B cell (primary cell): ENCODE measurements around the gene ATP5MC2. TPM values are rescaled to one million over a fixed set of nuclear protein-coding genes. Genes with fewer than 3 reads are reported as not detected.

Experiments used
- ATAC-seq: fragments of 200-7000 bp; cut with Tn5 transposase; one replicate; pipeline ENCODE4 v1.10.0; 2021; ENCODE audit warnings: low read depth, mild to moderate bottlenecking, moderate number of reproducible peaks, moderate library complexity
- CTCF ChIA-PET: fragments of 350-600 bp; sonication (Branson Sonifier 250); formaldehyde crosslinking; loops from one replicate; lab custom pipeline; 2021; ENCODE audit warnings: antibody characterized with exemption, inconsistent platforms; lab: Charles Lee
- POLR2A ChIA-PET: fragments of 350-600 bp; sonication (Branson Sonifier 250); formaldehyde crosslinking; loops from one replicate; lab custom pipeline; 2021; ENCODE audit warnings: antibody characterized with exemption; lab: Charles Lee
- DNase-seq: peaks from one replicate; pipeline ENCODE4 v3.0.0; 2013
- H2AFZ ChIP-seq: 2 replicates; pipeline ENCODE4 v1.6.1; 2012; ENCODE audit warnings: mild to moderate bottlenecking, low read depth, low read length; ENCODE audit not compliant: insufficient read depth, poor library complexity, severe bottlenecking
- H3K27ac ChIP-seq, 2 donors: 1 replicate in 1 of 2; 2 replicates in 1 of 2; pipeline ENCODE4 v1.5.1; 2012 to 2013; ENCODE audit warnings: low read length in 2 of 2, mild to moderate bottlenecking in 2 of 2, moderate library complexity in 1 of 2
- H3K27me3 ChIP-seq, 4 experiments: fragments of 200-600 bp in 1 of 4; sonication (generic) in 1 of 4; replicated peaks in 1 of 4; 1 replicate in 2 of 4; 2 replicates in 2 of 4; pipeline versions ENCODE4 v1.6.1 to v1.7.0; 2013 to 2016; ENCODE audit warnings: low read length in 3 of 4, mild to moderate bottlenecking in 2 of 4, mixed read lengths in 1 of 4, moderate library complexity in 1 of 4; ENCODE audit not compliant: insufficient read depth in 4 of 4, control insufficient read depth in 3 of 4; ENCODE audit errors: control extremely low read depth in 1 of 4
- H3K36me3 ChIP-seq, 2 experiments: replicated peaks in 1 of 2; 1 replicate in 1 of 2; 2 replicates in 1 of 2; pipeline versions ENCODE4 v1.6.1 to v1.7.1; 2013; ENCODE audit warnings: low read length in 1 of 2; ENCODE audit not compliant: insufficient read depth in 2 of 2, control insufficient read depth in 1 of 2; ENCODE audit errors: control extremely low read depth in 1 of 2, extremely low read depth in 1 of 2
- H3K4me1 ChIP-seq, 2 donors: fragments of 200-600 bp in 1 of 2; sonication (generic) in 1 of 2; 1 replicate in 1 of 2; 2 replicates in 1 of 2; pipeline versions ENCODE4 v1.5.1 to v1.6.1; 2013 to 2017; ENCODE audit warnings: low read length in 2 of 2; ENCODE audit not compliant: control insufficient read depth in 2 of 2, insufficient read depth in 2 of 2
- H3K4me2 ChIP-seq: replicated peaks from 2 replicates; pipeline ENCODE3; 2012; ENCODE audit warnings: mild to moderate bottlenecking, low read depth, low read length; ENCODE audit not compliant: poor library complexity, severe bottlenecking
- H3K4me3 ChIP-seq, 5 experiments: fragments of 200-600 bp in 1 of 5; sonication (generic) in 1 of 5; 1 replicate in 3 of 5; 2 replicates in 2 of 5; pipeline versions ENCODE4 v1.5.1 to v1.7.0; 2011 to 2016; ENCODE audit warnings: low read length in 4 of 5, mild to moderate bottlenecking in 4 of 5, low read depth in 2 of 5, control low read depth in 1 of 5, moderate library complexity in 1 of 5; ENCODE audit not compliant: insufficient read depth in 1 of 5; ENCODE audit errors: control extremely low read depth in 1 of 5, extremely low read depth in 1 of 5
- H3K79me2 ChIP-seq: fragments of 200-600 bp; sonication (generic); one replicate; pipeline ENCODE4 v1.6.0; 2016; ENCODE audit warnings: low read length; ENCODE audit not compliant: control insufficient read depth, insufficient read depth
- H3K9ac ChIP-seq: fragments of 200-600 bp; sonication (generic); 2 replicates; pipeline ENCODE4 v1.6.1; 2017; ENCODE audit warnings: mild to moderate bottlenecking, low read length, moderate library complexity
- H3K9me3 ChIP-seq, 3 donors: one replicate each; pipeline versions ENCODE4 v1.6.1 to v1.7.1; 2013; ENCODE audit warnings: low read length in 2 of 3; ENCODE audit not compliant: control insufficient read depth in 2 of 3, insufficient read depth in 1 of 3; ENCODE audit errors: control extremely low read depth in 1 of 3
- H4K20me1 ChIP-seq: 2 replicates; pipeline ENCODE4 v1.6.0; 2012; ENCODE audit warnings: mild to moderate bottlenecking, low read length; ENCODE audit not compliant: insufficient read depth, control insufficient read depth, poor library complexity, severe bottlenecking
- H3K27ac Mint-ChIP-seq: one replicate; pipeline ENCODE4 v1.8.0; 2021; ENCODE audit warnings: mixed read lengths
- H3K27me3 Mint-ChIP-seq: one replicate; pipeline ENCODE4 v1.8.0; 2021; ENCODE audit warnings: mixed read lengths
- H3K4me1 Mint-ChIP-seq: one replicate; pipeline ENCODE4 v1.8.0; 2021; ENCODE audit warnings: mixed read lengths
- H3K4me3 Mint-ChIP-seq: one replicate; pipeline ENCODE4 v1.8.0; 2021; ENCODE audit warnings: mixed read lengths
- H3K9me3 Mint-ChIP-seq: one replicate; pipeline ENCODE4 v1.8.0; 2022; ENCODE audit warnings: mixed read lengths; ENCODE audit not compliant: insufficient read depth
- CTCF ChIP-seq: fragments of 200-600 bp; IDR thresholded peaks from one replicate; pipeline ENCODE4 v1.8.0; 2022; ENCODE audit warnings: antibody characterized with exemption, mild to moderate bottlenecking
- EZH2 ChIP-seq: IDR thresholded peaks from 2 replicates; pipeline ENCODE4 v1.6.1; 2012; ENCODE audit warnings: borderline replicate concordance, low read depth, mild to moderate bottlenecking, moderate library complexity, low read length; ENCODE audit not compliant: insufficient read depth, poor library complexity, severe bottlenecking
- WGBS: methylation state at CpG from one replicate; pipeline ENCODE4 v1.1.5; 2013; ENCODE audit warnings: missing lambda C conversion rate; ENCODE audit not compliant: insufficient coverage; 5-methylcytosine and 5-hydroxymethylcytosine counted together
- intact Hi-C: fragments of 100-400 bp; cut with micrococcal nuclease; formaldehyde crosslinking; loops from one replicate; pipeline ENCODE4 v1.10.0; 2022
- polyA plus RNA-seq: library from polyadenylated mRNA; depleted of rRNA; stranded (reverse); fragments of >200 nt; gene quantifications from 2 replicates; pipeline ENCODE4 v1.2.3, GENCODE V29; 2012
- total RNA-seq, 2 donors: library from RNA; stranded (reverse); fragments of 120-200 nt in 1 of 2; gene quantifications; 1 replicate in 1 of 2; 2 replicates in 1 of 2; pipeline versions ENCODE4 v1.2.3 to v1.2.4, GENCODE V29; 2013 to 2022

Gene ATP5MC2
- total and polyA plus RNA-seq, 2 donors (not counting 1 experiment from before 2014, with no cell fraction given): 212 to 435 TPM

- intact Hi-C loops: no loop called here
- DNase-seq: no peak
- no peak for ATAC-seq
- Mint-ChIP-seq H3K4me3 (no peak overlapping the region), H3K27ac (no peak overlapping the region), H3K9me3 (peaks cover 3% of the 10 kb centered on the region), H3K4me1 (no peaks in the 10 kb centered on the region), H3K27me3 (no peaks in the 10 kb centered on the region)
- H3K4me3 ChIP-seq: no peak overlapping the region
- no peak overlapping the region for H2AFZ ChIP-seq
- H3K4me2 ChIP-seq: no peak overlapping the region
- H3K36me3 ChIP-seq: no peaks in the 10 kb centered on the region
- no peak overlapping the region for H3K27ac ChIP-seq
- H3K4me1 ChIP-seq: no peaks in the 10 kb centered on the region
- no peak overlapping the region for H3K9ac ChIP-seq
- no peaks in the 10 kb centered on the region for H4K20me1 ChIP-seq
- POLR2A ChIA-PET: no interaction called here
- H3K9me3 ChIP-seq: no peaks in the 10 kb centered on the region
- no peak for TF ChIP-seq EZH2
- whole genome bisulfite sequencing: 55% methylated on average over 2 of the region's 5 CpGs
- CTCF ChIA-PET: no interaction called here
- no peaks in the 10 kb centered on the region for H3K79me2 ChIP-seq
- no peaks in the 10 kb centered on the region for H3K27me3 ChIP-seq
Measured at GRCh38 chr12:53643232-53643979, 32.5 kb downstream of the ATP5MC2 start.

GRCh38 chr12:53638057-53638456, 37.8 kb downstream of the ATP5MC2 start:
- no peaks in the 10 kb centered on the region for H3K79me2 ChIP-seq
- H3K4me3 Mint-ChIP-seq: no peak overlapping the region
- H3K4me2 ChIP-seq: no peak overlapping the region
- H3K9me3 Mint-ChIP-seq: no peaks in the 10 kb centered on the region
- ChIA-PET POLR2A (no interaction called here), CTCF (interaction anchor here (0.7 kb wide), 1 partner anchor 54 kb away, joined by 3 read pairs; no protein-coding TSS in a partner anchor)
- no peaks in the 10 kb centered on the region for H3K9me3 ChIP-seq
- no peak overlapping the region for H2AFZ ChIP-seq
- DNase-seq: no peak
- H3K4me1 Mint-ChIP-seq: no peaks in the 10 kb centered on the region
- H3K4me3 ChIP-seq: no peak overlapping the region
- no peak overlapping the region for H3K9ac ChIP-seq
- H3K36me3 ChIP-seq: no peaks in the 10 kb centered on the region
- no peaks in the 10 kb centered on the region for H3K27me3 ChIP-seq
- no peaks in the 10 kb centered on the region for H3K27me3 Mint-ChIP-seq
- H4K20me1 ChIP-seq: no peaks in the 10 kb centered on the region
- no CpG with 5 or more reads among the region's 2 CpGs for WGBS
- no peaks in the 10 kb centered on the region for H3K4me1 ChIP-seq
- no peak for ATAC-seq
- intact Hi-C loops: no loop called here
- H3K27ac Mint-ChIP-seq: no peak overlapping the region
- TF ChIP-seq EZH2: no peak
- TF ChIP-seq CTCF: no peak
- no peak overlapping the region for H3K27ac ChIP-seq
